Activated naive CD8-positive, alpha-beta T cell treated with anti-CD3 and anti-CD28 coated beads, Interleukin-2, amount 10 ng/mL, durations not matched to agents 7 days and 5 days (primary cell): ENCODE data around the gene PCBP3. TPM values are rescaled to one million over a fixed set of nuclear protein-coding genes. Genes with fewer than 3 reads are reported as not detected.
"Not testable (repeated sequence)": the region's sequence is repeated elsewhere in the genome, so short reads cannot be mapped to it uniquely, and the experiment has no call there.

Experiments
- ATAC-seq: fragments of 150-1000 bp; cut with Tn5 transposase; one replicate; pipeline ENCODE4 v1.10.0; 2021; ENCODE audit warnings: low read depth, moderate library complexity
- POLR2A ChIA-PET: fragments of 350-600 bp; sonication (Branson Sonifier 250); formaldehyde crosslinking; loops from one replicate; lab custom pipeline; 2021; ENCODE audit warnings: antibody characterized with exemption; lab: Charles Lee
- DNase-seq: peaks from one replicate; pipeline ENCODE4 v3.0.0; 2021
- H3K27ac Mint-ChIP-seq: one replicate; pipeline ENCODE4 v1.8.0; 2022; ENCODE audit warnings: mild to moderate bottlenecking, mixed read lengths
- H3K27me3 Mint-ChIP-seq: one replicate; pipeline ENCODE4 v1.8.0; 2022; ENCODE audit warnings: mild to moderate bottlenecking, moderate library complexity, mixed read lengths
- H3K36me3 Mint-ChIP-seq: one replicate; pipeline ENCODE4 v1.8.0; 2021; ENCODE audit warnings: mild to moderate bottlenecking, mixed read lengths
- H3K4me1 Mint-ChIP-seq: one replicate; pipeline ENCODE4 v1.8.0; 2021; ENCODE audit warnings: mixed read lengths
- H3K4me3 Mint-ChIP-seq: one replicate; pipeline ENCODE4 v1.8.0; 2022; ENCODE audit warnings: mild to moderate bottlenecking, moderate library complexity, mixed read lengths
- H3K9me3 Mint-ChIP-seq: one replicate; pipeline ENCODE4 v1.8.0; 2021; ENCODE audit warnings: mixed read lengths
- total RNA-seq, 2 experiments: library from RNA; stranded (reverse); gene quantifications; one replicate each; pipeline ENCODE4 v1.2.3, GENCODE V29; 2021

Gene PCBP3
- total RNA-seq, 2 experiments from 2014 or later: 1.2 TPM; not detected in 1

DNA sequence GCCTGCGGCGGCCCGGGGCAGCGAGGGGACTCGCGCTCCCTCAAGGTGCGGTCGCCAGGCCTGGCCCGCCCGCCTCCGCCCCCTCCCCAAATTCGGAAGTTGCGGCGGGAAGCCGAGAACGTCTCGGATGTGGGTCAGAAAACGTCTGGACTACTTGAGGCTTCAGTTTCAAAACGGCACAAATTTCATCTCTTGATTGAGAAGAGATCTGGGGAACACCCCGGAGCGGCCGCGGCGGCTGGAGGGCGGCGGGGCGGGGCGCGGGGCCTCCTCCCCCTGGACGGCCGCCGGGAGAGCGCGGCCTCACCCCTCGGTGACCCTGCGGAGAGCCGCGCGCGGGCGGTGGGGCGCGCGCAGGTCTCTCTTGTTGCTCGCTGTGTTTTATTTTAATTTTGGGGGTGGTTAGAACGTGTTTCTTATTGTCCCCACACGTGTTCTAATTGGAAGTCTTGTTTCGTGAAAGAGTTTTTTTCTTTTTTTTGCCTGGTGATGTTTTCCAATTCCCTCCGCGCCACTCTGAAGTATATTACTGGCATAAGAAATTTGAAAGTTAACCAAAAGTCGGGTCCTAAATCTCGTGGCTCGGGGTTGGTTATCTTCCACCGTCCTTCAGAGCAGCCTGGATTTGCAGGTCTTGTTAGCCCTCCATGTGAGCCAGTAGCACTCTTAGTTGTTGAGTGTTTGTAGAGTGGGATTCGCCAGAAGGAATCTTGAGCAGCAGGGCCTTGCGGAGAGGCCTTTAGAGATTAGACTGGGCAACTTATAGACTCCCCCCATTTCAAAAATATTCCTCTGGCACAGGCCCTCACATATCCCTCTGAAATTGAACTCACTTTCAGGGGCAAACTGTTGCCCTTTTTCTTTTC lies 749 bp downstream of the PCBP3 start:
- H3K9me3 Mint-ChIP-seq: peaks cover 2% of the 10 kb centered on the region

GRCh38 chr21:45651921-45652320 lies 8.4 kb downstream of the PCBP3 start:
- POLR2A ChIA-PET: no interaction called here
- H3K9me3 Mint-ChIP-seq: peaks cover 2% of the 10 kb centered on the region
- H3K36me3 Mint-ChIP-seq: peaks cover 2% of the 10 kb centered on the region
- no peak overlapping the region for H3K4me3 Mint-ChIP-seq
- H3K4me1 Mint-ChIP-seq: no peaks in the 10 kb centered on the region
- ATAC-seq: no peak
- DNase-seq: no peak
- peaks cover 20% of the 10 kb centered on the region for H3K27me3 Mint-ChIP-seq
- no peak overlapping the region for H3K27ac Mint-ChIP-seq

More for the DNA sequence above, 749 bp downstream of the PCBP3 start:
- Mint-ChIP-seq H3K27me3 (peaks cover 34% of the 10 kb centered on the region), H3K27ac (no peak overlapping the region), H3K36me3 (peaks cover 2% of the 10 kb centered on the region), H3K4me3 (peak overlapping the region; percentile 63), H3K4me1 (peaks cover 13% of the 10 kb centered on the region)
- POLR2A ChIA-PET: no interaction called here
- ATAC-seq (no peak), DNase-seq (peak; percentile 51)

- Mint-ChIP-seq H3K27me3 (peaks cover 13% of the 10 kb centered on the region), H3K27ac (no peak overlapping the region), H3K4me1 (no peaks in the 10 kb centered on the region), H3K36me3 (no peaks in the 10 kb centered on the region), H3K4me3 (no peak overlapping the region), H3K9me3 (no peaks in the 10 kb centered on the region)
- DNase-seq (no peak), ATAC-seq (no peak)
- POLR2A ChIA-PET: no interaction called here
These were observed 11.6 kb downstream of the PCBP3 start for GRCh38 chr21:45655124-45655523.

GRCh38 chr21:45656114-45656513 lies 12.6 kb downstream of the PCBP3 start:
- POLR2A ChIA-PET, ATAC-seq, H3K27ac Mint-ChIP-seq, H3K9me3 Mint-ChIP-seq, H3K4me1 Mint-ChIP-seq, DNase-seq, H3K36me3 Mint-ChIP-seq, H3K4me3 Mint-ChIP-seq: not testable (repeated sequence)
- peaks cover 13% of the 10 kb centered on the region for H3K27me3 Mint-ChIP-seq

GRCh38 chr21:45661913-45662622 lies 18.5 kb downstream of the PCBP3 start:
- POLR2A ChIA-PET, H3K36me3 Mint-ChIP-seq, H3K4me1 Mint-ChIP-seq, H3K4me3 Mint-ChIP-seq, H3K9me3 Mint-ChIP-seq, ATAC-seq, DNase-seq, H3K27ac Mint-ChIP-seq: not testable (repeated sequence)
- H3K27me3 Mint-ChIP-seq: peaks cover 23% of the 10 kb centered on the region

- POLR2A ChIA-PET, DNase-seq, ATAC-seq, H3K9me3 Mint-ChIP-seq, H3K4me1 Mint-ChIP-seq, H3K36me3 Mint-ChIP-seq, H3K27ac Mint-ChIP-seq, H3K4me3 Mint-ChIP-seq: not testable (repeated sequence)
- peaks cover 20% of the 10 kb centered on the region for H3K27me3 Mint-ChIP-seq
These were observed 19.2 kb downstream of the PCBP3 start for GRCh38 chr21:45662623-45663245.

DNA sequence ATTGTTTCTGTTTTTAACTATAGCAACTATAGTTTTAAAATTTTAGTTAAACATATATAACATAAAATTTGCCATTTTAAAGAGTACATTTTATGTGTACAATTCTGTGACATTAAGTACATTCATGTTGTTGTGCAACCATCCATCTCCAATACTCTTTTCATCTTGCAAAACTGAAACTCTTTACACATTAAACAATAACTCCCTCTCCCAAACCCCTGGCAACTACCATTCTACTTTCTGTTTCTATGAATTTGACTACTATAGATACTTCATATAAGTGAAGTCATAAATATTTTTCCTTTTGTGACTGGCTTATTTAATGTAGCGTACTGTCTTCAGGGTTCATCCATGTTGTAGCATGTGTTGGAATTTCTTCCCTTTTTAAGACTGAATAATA lies 25.9 kb downstream of the PCBP3 start:
- POLR2A ChIA-PET: no interaction called here
- no peaks in the 10 kb centered on the region for H3K4me1 Mint-ChIP-seq
- H3K9me3 Mint-ChIP-seq: peaks cover 15% of the 10 kb centered on the region
- H3K27me3 Mint-ChIP-seq: peaks cover 18% of the 10 kb centered on the region
- H3K36me3 Mint-ChIP-seq: peaks cover 2% of the 10 kb centered on the region
- no peak overlapping the region for H3K27ac Mint-ChIP-seq
- ATAC-seq (no peak), DNase-seq (no peak)
- H3K4me3 Mint-ChIP-seq: no peak overlapping the region

DNA sequence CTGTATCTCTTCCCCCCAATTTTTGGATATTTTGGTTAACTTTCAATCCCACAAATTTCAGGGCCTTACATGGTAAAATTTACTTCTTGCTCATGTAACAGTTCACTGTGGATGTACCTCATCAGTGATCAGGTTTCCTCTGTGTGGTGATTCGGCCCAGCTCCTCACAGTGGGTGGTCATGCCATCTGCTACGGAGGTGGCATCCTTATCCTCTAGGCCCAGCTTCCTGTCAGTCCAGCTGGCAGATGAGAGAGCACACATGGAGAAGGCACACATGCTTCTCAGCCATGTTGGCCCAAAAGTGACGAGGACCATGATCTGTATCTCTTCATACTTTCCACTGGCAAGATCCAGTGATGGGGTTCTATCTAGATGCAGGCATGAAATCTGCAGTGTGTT lies 27.2 kb downstream of the PCBP3 start:
- no peaks in the 10 kb centered on the region for H3K4me1 Mint-ChIP-seq
- H3K4me3 Mint-ChIP-seq: no peak overlapping the region
- H3K36me3 Mint-ChIP-seq: peaks cover 2% of the 10 kb centered on the region
- POLR2A ChIA-PET: no interaction called here
- no peak overlapping the region for H3K27ac Mint-ChIP-seq
- H3K9me3 Mint-ChIP-seq: peaks cover 12% of the 10 kb centered on the region
- ATAC-seq (no peak), DNase-seq (no peak)
- H3K27me3 Mint-ChIP-seq: peaks cover 17% of the 10 kb centered on the region

GRCh38 chr21:45678790-45679189 lies 35.3 kb downstream of the PCBP3 start:
- ATAC-seq, DNase-seq: not testable (repeated sequence)

DNA sequence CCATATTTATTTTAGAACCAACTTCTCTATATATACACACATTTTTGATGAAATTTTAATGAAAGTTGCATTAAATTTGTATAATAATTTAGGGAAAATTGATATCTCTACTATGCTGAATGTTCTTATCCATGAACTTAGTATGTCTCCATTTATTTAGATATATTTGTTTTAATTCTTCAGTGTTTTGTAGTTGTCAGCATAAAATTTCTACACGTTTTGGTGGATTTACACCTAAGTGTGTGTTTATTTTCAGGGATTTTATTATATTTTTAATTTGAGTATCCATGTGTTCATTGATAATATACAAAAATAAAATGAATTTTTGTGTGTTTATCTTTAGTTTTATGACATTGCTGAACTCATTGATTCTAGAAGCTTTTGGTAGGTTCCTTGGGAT lies 36.7 kb downstream of the PCBP3 start:
- no peaks in the 10 kb centered on the region for H3K36me3 Mint-ChIP-seq
- POLR2A ChIA-PET: no interaction called here
- DNase-seq: no peak

More at GRCh38 chr21:45678790-45679189, 35.3 kb downstream of the PCBP3 start:
- H3K9me3 Mint-ChIP-seq, H3K36me3 Mint-ChIP-seq, H3K4me1 Mint-ChIP-seq, POLR2A ChIA-PET, H3K4me3 Mint-ChIP-seq, H3K27ac Mint-ChIP-seq: not testable (repeated sequence)
- peaks cover 12% of the 10 kb centered on the region for H3K27me3 Mint-ChIP-seq

GRCh38 chr21:45695086-45695485 lies 51.6 kb downstream of the PCBP3 start:
- Mint-ChIP-seq H3K9me3 (peaks cover 5% of the 10 kb centered on the region), H3K27me3 (peaks cover 20% of the 10 kb centered on the region), H3K27ac (no peak overlapping the region), H3K4me3 (no peak overlapping the region), H3K36me3 (peaks cover 1% of the 10 kb centered on the region), H3K4me1 (peaks cover 4% of the 10 kb centered on the region)
- ATAC-seq: no peak
- POLR2A ChIA-PET: no interaction called here
- DNase-seq: no peak

More for the DNA sequence above, 36.7 kb downstream of the PCBP3 start:
- ATAC-seq: no peak
- Mint-ChIP-seq H3K27ac (no peak overlapping the region), H3K4me1 (no peaks in the 10 kb centered on the region), H3K4me3 (no peak overlapping the region), H3K27me3 (peaks cover 14% of the 10 kb centered on the region), H3K9me3 (peaks cover 2% of the 10 kb centered on the region)

GRCh38 chr21:45698493-45699184 lies 55.1 kb downstream of the PCBP3 start:
- Mint-ChIP-seq H3K4me1 (peaks cover 7% of the 10 kb centered on the region), H3K27me3 (peaks cover 9% of the 10 kb centered on the region), H3K4me3 (no peak overlapping the region), H3K36me3 (peaks cover 1% of the 10 kb centered on the region), H3K9me3 (peaks cover 5% of the 10 kb centered on the region), H3K27ac (peak overlapping the region; percentile 6)
- DNase-seq (no peak), ATAC-seq (no peak)
- POLR2A ChIA-PET: no interaction called here
